HG02759 (cell line): ENCODE measurements around the gene LTBP1.

Source experiments
- ATAC-seq: cut with Tn5 transposase; IDR thresholded peaks from one replicate; pipeline ENCODE4 v1.9.1; 2021; ENCODE audit warnings: mild to moderate bottlenecking, moderate library complexity; ENCODE audit not compliant: unreplicated experiment

LTBP1 gene

DNA sequence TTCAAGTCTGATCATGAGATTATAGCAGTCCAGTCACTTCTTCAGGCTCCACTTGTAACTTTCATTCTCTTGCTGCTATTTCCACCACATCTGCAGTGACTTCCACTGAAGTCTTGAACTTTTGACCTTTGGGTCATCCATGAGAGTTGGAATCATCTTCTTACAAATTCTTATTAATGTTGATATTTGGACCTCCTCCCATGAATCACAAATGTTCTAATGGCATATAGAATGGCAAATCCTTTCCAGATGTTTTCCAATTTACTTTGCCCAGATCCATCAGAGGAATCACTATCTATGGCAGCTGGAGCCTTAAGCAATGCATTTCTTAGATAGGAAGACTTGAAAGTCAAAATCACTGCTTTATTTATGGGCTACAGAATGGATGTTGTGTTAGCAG is 159.4 kb downstream of the LTBP1 start:
- ATAC-seq: no peak

DNA sequence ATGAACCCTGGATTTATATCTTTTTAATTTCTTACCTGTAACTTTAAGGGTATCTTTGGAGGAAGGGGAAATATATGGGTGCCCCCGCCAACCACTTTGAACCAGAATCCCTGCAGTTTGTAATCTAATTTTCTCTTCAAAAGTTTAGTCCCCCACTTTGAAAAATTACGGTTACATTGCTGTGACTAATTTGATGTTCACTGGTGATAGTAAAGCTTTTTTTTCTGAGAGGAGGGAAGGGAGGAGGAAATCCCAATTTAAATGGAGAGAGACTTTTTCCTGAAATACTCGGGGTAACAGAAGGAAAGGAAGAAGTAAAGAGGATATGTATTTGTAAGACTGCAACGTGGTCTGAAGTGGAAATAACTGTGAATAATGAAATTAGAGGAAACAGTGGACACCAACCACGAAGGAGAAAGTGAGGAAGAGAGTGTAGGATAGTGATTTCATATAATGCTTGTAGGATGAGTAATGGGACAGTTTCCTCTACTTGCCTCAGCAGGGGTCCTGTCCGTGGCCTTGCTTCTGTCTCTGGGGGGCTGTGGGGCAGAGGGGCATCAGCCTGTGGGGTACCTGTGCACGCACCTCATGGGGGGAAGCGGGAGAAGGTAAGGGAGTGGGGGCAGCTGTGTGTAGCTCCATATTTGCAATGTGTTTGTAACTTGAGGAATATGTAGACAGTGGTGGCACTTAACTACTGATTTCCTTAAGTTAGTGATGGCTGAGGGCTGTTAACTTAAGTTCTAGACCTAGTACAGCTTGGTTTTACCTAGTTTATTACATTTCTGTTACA is 161.1 kb downstream of the LTBP1 start:
- ATAC-seq: no peak

GRCh38 chr2:33108483-33109443 is 162.0 kb downstream of the LTBP1 start:
- no peak for ATAC-seq

DNA sequence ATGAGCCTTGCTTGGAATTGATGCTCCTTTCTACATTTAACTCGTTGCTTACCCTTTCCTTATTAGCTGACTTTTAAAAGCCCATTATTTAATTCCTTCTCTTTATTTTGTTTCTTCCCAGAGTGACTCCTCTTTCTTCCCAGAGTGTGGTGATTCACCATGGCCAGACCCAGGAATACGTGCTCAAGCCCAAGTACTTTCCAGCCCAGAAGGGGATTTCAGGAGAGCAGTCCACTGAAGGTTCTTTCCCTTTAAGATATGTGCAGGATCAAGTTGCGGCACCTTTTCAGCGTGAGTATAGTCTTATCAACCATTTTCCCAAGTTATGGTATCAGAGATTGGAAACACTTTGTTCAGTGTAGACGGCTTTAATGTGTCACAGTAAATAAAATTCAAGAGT is 163.7 kb downstream of the LTBP1 start:
- no peak for ATAC-seq

DNA sequence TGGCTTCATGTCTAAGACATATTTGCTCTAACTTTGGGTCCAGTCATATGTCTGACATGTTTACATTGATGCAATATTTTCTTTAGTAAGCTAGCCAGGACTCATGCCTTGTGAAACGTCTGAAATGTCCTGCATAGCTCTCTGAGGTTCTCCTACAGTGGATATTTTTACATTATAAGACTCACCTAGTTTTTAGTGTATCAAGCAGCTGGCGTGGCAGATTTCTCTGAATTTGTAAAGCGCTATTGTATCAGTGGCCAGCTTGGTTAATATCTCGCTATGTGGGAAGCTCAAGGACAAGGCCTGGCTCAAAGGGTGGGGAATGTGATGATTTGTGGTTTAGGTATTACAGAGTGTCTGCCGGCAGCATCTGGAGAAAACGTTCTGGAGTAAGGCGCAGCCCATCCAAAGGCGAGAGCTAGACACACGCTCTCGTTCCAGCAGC is 164.3 kb downstream of the LTBP1 start:
- ATAC-seq: no peak

DNA sequence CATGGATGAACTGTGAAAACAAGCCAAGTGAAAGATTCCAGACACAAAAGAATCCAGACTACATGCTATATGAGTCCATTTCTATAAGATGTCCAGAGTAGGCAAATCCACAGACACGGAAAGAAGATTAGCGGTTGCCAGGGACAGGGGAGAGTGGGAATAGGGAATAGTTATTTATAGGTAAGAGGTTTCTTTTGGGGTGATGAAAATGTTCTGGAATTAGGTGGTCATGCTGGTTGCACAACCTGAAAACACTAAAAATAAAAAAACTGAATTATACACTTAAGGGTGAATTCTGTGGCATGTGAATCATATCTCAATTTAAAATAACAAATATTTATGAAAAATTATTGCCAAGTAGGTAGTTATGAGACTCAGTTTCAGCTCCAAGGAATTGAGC is 168.4 kb downstream of the LTBP1 start:
- ATAC-seq: no peak

GRCh38 chr2:33115728-33116127 is 169.0 kb downstream of the LTBP1 start:
- no peak for ATAC-seq

GRCh38 chr2:33116799-33117198 is 170.0 kb downstream of the LTBP1 start:
- ATAC-seq: no peak

- ATAC-seq: no peak
Measured at GRCh38 chr2:33118651-33119050, 171.9 kb downstream of the LTBP1 start.

- no peak for ATAC-seq
Measured at GRCh38 chr2:33121416-33121815, 174.7 kb downstream of the LTBP1 start.

DNA sequence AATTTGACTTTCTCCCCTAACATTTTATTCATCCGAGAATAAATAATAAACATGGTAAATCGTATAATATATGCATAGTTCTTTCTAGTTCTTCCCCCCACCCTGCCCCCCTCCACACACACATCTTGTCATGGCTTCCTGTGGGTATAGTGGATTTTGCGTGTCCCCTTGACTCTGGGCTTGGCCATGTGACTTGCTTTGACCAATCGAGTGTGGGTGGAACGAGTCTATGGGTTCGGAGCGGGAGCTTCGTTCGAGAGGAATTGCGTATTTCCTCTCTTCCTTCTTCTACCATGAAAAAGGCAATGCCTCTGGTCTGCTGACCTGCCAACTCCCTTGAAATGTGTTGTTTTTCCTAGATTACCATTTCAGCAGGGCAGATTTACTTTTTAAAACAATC is 175.2 kb downstream of the LTBP1 start:
- no peak for ATAC-seq

DNA sequence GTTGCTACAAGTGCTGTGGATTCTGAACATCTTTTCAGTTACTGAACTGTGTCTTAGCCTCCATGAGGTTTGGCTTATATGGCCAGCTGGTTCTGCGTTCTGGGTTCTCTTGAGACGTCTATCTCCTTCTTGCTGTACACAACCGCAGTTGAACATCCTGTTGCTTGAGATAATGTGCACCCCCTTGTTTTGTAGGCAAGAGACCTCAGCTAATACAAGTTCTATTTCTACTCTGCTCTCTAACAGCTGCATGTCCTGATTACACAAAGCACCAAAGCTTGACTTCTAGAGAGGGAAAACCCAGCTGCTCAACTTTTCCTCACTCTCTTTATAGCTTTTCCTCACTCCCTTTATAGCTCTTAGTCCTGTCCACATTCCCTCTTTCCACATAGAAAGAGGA is 176.0 kb downstream of the LTBP1 start:
- no peak for ATAC-seq

DNA sequence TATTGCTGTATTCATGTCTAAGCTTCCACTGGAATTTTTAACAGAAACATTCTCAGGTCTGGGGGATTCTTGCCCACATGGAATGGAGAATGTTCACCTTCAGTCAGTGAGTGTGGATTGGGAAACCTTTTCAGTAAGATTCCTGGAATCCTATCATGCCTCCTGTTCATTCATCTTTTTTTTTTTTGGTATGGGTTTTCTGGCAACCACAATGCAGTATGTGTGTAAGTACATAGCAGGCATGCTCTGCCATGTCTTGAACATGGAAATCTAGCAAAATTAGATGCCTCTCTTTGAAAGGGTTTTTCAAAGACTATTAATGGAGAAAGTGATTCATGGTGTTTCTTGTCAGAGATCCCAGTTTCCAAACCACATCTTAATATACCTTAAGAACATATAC is 176.5 kb downstream of the LTBP1 start:
- ATAC-seq: no peak

DNA sequence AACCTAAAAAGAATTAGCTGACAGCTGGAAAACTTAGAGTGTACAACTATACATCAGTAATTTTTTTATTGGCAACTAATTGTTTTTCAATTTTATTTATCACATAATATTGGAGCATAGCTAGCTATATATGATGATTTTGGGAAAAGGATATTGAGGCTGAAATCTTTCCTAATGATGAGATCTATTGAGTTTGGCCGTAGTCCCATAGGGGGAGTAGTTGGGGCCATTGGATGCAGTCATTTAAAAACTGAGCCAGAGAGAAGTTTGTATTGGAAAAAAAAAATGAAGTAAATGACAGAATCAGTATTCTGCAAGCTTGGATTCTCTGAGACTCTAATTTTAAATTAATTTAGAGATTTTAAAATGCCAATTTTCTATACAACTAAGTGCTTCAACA is 179.8 kb downstream of the LTBP1 start:
- no peak for ATAC-seq

GRCh38 chr2:33126958-33127357 is 180.2 kb downstream of the LTBP1 start:
- no peak for ATAC-seq

- ATAC-seq: no peak
Measured at GRCh38 chr2:33129263-33130053, 182.7 kb downstream of the LTBP1 start.

DNA sequence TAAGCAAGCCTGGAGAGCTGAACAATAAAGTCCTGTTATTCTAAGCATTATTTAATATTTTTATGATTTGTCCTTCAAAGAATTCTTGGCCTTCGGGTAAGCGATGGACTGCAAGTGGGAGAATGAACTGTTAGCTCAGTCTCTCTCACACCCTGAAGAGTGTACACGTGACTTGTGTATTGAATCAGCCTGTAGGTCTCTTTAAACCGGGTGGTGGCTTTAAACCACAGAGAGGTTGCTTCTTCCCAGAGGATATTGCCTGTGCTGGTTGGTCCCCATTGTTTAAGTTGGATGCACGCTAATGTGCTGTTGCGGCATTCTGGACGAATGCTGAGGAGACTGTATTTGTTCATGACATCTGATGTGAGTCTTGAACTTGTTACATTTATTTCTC is 183.3 kb downstream of the LTBP1 start:
- ATAC-seq: no peak

DNA sequence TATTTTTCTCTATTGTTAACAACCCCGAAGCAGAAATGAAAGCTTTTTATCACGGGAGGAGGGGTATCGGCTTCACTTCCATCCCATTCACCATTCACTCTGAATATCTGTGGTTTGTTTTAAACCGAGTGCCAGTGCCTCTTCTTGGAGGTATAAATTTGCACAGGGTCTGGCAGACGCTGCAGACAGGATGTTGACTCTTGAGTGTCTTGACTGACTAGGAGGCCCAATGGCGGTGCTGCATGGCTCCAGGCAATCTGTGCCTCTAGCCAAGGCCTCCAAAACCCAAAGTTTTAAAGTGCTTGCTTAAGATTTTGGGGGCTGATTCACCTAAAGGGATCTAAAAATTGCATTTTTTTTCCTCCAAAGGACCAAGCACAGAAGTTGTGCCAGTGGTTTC is 183.8 kb downstream of the LTBP1 start:
- ATAC-seq: no peak

DNA sequence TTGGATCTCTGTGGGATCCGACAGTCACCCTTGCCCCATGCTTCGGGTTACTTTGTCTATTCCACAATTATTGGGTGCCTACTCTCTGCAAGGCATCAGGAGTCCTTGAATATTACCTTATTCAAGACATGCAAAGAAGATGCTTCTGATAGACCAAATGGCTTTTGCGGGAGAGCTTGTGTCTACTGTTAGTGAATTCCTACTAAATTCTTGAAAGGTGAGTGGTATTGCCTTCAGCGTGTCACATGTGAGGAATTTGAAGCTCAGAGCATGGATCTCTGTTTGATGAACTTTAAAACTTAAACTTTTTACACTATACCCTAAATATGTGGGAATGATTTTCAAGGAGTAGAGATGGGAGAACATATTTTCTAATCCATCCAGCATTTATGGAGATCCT is 184.4 kb downstream of the LTBP1 start:
- ATAC-seq: no peak

- no peak for ATAC-seq
Measured at GRCh38 chr2:33131749-33132148, 185.0 kb downstream of the LTBP1 start.

DNA sequence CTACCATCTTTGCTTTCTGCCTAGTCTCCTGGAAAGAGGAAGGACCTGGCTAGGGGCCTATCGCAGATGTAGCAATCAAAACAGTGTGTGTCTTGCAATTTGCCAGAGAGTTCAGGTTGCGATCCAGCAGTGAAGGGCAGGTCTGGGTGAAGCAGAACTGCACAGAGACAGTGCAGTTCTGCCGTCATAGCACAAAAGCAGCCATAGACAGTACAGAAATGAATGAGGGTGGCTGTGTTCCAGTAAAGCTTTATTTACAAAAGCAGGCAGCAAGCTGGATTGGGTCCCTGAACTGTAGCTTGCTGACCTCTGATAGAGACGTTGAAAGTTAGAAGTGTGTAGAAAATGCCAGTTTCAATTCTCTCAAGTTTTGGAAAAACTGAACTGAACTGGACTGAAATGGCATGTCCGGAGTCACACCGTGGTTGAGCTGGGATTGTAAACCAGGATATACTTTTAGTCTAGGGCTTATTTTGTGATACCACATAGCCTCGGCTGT is 186.8 kb downstream of the LTBP1 start:
- no peak for ATAC-seq
